Retina (tissue), 1 donor: ENCODE measurements around the gene RCC2.
"Not testable (repeated sequence)": the region's sequence is repeated elsewhere in the genome, so short reads cannot be mapped to it uniquely, and the experiment has no call there.

Experiments used
- DNase-seq: peaks from one replicate; pipeline ENCODE4 v3.0.0-alpha.2; 2016

The RCC2 gene

GRCh38 chr1:17439250-17440073 lies at the start of gene RCC2:
TSS of gene RCC2 (minus strand) at chr1:17439677. CDS start at chr1:17438514, 1,163 bp downstream.
- DNase-seq: peak; percentile 84

- no peak for DNase-seq
Measured at GRCh38 chr1:17486242-17486641, 46.8 kb upstream of the RCC2 start.

- no peak for DNase-seq
Measured at GRCh38 chr1:17485281-17485680, 45.8 kb upstream of the RCC2 start.

GRCh38 chr1:17481981-17482380 lies 42.5 kb upstream of the RCC2 start:
- not testable (repeated sequence) for DNase-seq

- DNase-seq: no peak
Measured at GRCh38 chr1:17480846-17481245, 41.4 kb upstream of the RCC2 start.

GRCh38 chr1:17475752-17476151 lies 36.3 kb upstream of the RCC2 start:
- DNase-seq: no peak

- not testable (repeated sequence) for DNase-seq
Measured at GRCh38 chr1:17474836-17475555, 35.5 kb upstream of the RCC2 start.

GRCh38 chr1:17472814-17473213 lies 33.3 kb upstream of the RCC2 start:
- no peak for DNase-seq

- no peak for DNase-seq
Measured at GRCh38 chr1:17471393-17471792, 31.9 kb upstream of the RCC2 start.

GRCh38 chr1:17470021-17470799 lies 30.7 kb upstream of the RCC2 start:
- no peak for DNase-seq

GRCh38 chr1:17468357-17469265 lies 29.1 kb upstream of the RCC2 start:
- DNase-seq: not testable (repeated sequence)

GRCh38 chr1:17466359-17466758 lies 26.9 kb upstream of the RCC2 start:
- no peak for DNase-seq

GRCh38 chr1:17465228-17465627 lies 25.8 kb upstream of the RCC2 start:
- DNase-seq: no peak

GRCh38 chr1:17463991-17464390 lies 24.5 kb upstream of the RCC2 start:
- no peak for DNase-seq

GRCh38 chr1:17462669-17463068 lies 23.2 kb upstream of the RCC2 start:
- no peak for DNase-seq

- no peak for DNase-seq
Measured at GRCh38 chr1:17460219-17460618, 20.7 kb upstream of the RCC2 start.

GRCh38 chr1:17458794-17459193 lies 19.3 kb upstream of the RCC2 start:
- no peak for DNase-seq

- DNase-seq: no peak
Measured at GRCh38 chr1:17452686-17453085, 13.2 kb upstream of the RCC2 start.

- not testable (repeated sequence) for DNase-seq
Measured at GRCh38 chr1:17452203-17452602, 12.7 kb upstream of the RCC2 start.

- no peak for DNase-seq
Measured at GRCh38 chr1:17451731-17452130, 12.3 kb upstream of the RCC2 start.

- DNase-seq: no peak
Measured at GRCh38 chr1:17447501-17447992, 8.1 kb upstream of the RCC2 start.

GRCh38 chr1:17442841-17443240 lies 3.4 kb upstream of the RCC2 start:
- DNase-seq: no peak
